HG03108 (cell line): ENCODE results near the gene ARSB.
"Not testable (repeated sequence)": the region's sequence is repeated elsewhere in the genome, so short reads cannot be mapped to it uniquely, and the experiment has no call there.

Source experiments
- ATAC-seq: cut with Tn5 transposase; IDR thresholded peaks from one replicate; pipeline ENCODE4 v1.9.1; 2021; ENCODE audit warnings: moderate library complexity; ENCODE audit not compliant: unreplicated experiment

ARSB gene

DNA sequence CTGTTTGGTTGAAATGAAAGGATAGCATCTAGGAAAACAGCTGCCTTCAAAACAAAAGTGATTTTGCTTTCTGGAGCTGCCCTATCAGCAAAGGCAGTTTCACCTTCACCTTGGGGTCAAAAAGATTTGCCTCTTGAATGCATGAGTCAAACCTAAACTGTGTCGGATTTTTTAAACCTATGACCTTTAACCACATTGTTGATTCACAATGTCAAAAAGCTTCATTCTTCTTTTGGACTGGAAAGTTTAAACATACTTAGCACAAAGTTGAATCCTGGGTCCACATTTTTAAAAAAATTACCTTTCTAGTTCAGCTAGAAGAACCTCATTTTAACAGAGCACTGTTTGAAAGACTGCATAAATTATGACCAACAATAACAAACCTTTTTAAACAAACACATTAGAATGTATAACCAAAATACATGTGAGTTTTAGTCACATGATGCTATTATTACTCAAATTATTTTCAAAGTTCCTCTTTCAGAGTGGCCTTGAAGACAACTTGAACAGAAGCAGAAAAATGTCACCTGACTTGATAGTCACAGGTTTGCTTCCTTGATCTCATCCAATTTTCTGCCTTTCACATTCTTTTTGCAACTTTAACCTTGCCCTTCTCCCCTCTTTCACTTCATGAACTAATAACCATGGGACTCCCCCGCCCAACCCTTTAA, 226.8 kb downstream of the ARSB start:
- ATAC-seq = peak; percentile 53

GRCh38 chr5:78757269-78758053, 227.6 kb downstream of the ARSB start:
- ATAC-seq = peak; percentile 42

DNA sequence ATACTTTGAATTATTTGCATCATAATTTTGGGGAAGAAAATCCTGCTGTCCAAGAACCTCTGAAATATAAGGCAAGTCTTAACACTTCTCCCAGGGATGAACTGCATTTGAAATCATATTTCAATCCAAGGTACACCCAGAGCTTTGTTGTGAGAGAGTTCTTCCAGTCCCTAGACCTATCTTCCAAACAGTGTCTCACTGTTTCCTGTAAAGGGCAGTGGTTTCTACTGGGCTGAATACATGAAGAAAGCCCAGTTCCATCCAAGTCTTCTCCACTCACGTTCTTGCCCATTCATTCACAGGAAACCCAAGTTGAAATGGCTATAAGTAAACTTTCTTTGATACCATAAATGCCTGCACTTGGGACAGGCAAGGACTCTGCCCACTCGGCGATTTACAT, 228.3 kb downstream of the ARSB start:
- ATAC-seq = no peak

DNA sequence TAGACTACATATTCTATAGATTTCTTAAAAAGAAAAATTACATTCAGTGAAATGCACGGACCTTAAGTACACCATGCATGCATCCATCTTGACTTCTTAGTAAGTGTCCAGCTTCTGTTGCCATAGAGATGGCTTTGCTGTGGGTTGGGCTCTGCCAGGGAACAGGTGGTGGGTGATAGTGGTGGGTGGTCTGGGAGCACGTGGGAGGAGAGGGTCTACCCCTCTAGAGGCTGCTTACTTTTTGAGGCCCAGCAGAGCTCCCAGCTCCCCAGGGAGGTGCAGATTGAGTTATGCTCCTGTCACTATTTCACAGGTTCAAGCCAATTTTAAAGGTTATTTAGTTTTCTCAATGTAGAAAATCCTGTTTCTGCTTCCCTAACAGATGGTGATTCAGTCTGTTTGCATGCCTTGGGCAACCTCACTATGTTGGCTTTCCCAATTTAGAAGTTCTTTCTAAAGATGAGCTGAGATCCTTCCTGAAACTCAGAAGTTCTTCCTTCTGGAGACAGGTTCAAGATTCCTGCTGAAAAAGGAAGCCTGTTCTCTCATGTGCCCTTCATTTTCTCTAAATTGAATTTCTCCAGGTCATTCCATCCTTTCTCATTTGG, 229.2 kb downstream of the ARSB start:
- no peak for ATAC-seq

DNA sequence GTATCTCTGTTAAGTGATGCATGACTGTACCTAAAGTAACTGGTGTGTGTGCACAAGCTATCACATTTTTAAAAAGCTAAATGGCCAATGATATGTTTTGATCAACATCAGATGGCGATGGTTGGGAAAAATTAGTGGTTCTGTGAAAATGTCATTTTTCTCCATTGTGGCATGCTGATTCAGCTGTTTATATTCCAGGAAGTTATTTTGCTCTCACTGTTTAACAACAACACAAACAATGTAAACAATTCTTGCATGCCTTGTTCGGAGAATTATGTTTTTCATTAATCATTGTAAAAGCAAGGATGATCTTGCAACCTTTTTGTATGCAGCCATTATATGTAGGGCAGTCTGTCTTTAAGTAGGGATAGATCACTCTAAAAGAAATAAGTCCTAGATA, 230.5 kb downstream of the ARSB start:
- no peak for ATAC-seq

- no peak for ATAC-seq
Observed at GRCh38 chr5:78753093-78753531, 232.0 kb downstream of the ARSB start.

- ATAC-seq = no peak
Observed at GRCh38 chr5:78751872-78752271, 233.2 kb downstream of the ARSB start.

- no peak for ATAC-seq
Observed at GRCh38 chr5:78750281-78750680, 234.8 kb downstream of the ARSB start.

DNA sequence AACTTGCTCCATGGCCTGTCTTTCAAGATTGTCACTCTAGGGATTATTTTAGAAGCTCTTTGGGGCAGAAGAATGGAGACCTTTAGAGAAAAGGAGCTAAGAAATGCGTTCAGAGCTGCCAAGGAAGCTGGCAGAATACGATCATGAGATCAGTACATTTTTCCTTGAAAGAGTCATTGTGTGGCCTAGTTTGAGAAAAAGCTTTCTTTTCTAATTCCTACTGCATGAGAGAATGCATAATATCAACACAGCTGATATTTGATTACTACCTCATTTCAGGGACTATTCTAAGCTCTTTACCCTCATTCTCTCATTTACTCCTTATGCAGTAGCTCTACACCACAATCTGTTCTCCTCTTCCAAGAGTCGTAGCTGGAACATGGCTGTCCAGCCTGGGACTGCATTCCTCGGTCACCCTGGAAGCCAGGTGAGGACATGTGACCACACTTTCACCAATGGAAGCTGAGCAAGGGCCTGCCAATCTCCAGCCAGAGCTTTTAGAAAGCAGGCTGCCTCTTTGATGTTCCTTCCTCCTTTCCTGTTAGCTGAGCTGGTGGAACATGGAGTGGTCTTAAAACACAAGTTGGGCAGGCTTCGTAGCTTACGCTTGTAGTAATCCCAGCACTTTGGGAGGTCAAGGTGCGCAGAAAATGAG, 237.3 kb downstream of the ARSB start:
- ATAC-seq = no peak

DNA sequence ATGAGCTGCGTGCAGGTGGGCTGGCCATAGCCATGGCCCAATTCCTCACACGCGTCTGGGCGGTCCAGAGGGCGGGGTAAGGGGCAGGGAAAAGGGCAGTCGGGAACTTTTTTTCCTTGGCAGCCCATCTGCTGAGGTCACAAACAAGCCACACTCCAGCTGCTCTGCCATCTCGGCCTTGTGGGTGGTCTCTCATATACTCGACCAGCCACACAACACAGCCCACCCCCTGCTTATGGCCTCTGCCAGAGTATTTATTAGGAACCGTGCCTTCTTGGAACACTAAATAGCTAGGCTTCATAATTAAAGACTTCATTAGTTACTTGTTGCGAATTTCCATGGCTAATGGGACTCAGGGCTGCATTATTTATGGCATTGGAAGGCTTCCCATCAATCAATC, 238.1 kb downstream of the ARSB start:
- ATAC-seq = no peak

DNA sequence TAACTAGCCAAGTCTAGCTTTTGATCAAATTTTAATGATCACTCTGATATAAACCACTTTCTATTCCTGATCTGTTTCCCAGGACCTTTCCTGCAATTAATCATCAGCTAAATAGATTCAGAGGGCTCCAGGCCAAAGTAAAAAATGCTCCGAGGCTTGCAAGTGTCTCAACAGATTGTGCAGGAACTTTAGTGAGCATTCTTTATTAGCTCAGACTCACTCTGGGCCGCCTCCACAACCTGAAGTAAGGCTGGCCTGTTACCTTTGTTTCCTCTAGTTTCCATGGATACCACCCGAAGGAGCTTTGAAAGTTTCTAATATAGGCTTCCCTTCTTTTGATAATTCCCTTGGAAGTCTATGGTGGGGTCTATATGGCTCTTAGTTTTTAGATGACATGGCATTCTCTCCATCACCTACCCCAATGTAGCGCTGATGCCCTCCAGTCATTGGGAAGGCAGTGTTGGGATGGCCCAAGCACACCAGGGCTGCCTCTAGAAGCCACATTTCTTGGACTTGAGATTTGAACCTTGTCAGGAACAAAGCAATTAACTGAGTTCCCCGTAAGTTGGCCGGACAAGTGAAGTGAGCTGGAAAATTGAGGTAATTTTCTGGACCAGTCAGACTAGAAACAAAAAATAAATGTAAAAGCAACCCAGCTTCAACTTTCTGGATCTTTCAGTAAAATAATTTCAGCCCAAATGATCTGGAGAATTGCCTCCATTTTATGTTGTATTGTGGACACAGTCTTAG, 238.9 kb downstream of the ARSB start:
- no peak for ATAC-seq

- ATAC-seq = no peak
Observed at GRCh38 chr5:78744951-78745534, 240.1 kb downstream of the ARSB start.

DNA sequence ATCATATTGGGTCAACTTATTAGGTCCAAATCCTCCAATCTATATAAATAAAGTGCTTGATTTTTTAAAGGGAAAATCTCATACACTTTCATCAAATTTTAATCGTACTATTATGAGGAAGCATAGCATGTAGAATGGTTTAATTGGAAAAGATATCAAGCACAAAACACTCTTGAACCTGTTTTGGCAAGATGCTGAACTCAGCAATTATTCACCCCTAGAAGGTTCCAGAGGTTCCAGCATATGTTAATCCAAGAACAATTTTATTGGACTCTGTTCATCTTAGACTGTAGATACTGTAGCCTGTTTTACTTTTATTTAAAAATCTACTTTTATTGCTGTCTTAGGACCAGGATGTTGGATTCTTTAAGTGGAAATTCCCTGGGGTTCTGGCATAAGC, 244.1 kb downstream of the ARSB start:
- ATAC-seq = no peak

DNA sequence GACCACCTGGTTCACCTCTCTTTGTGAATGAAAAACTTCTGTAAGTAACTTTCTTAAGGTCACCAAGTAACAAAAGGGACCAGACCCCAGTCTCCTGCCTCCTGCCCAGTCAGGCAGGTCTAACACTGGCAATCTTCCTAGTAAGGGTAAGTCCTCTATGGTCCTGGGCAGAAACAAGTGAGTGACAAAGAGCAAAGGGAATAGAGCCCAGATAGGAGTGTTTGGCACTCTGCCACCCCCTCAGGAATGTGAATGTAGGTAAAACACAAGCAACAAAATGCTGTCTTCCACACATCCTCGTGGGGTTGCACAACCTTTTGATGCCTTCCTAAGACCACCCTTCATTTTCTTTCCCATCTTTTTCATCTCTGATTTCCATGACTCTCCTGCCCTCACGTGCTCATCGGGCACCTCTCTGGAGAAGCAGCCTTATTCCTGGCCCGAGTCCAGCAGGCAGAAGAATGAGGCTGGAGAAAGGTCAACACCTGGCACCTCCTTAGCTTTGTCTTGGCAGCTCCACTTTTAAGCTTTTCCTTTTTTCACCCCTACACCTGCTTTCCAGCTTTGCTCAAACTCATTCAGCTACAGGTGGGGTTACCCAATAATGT, 246.3 kb downstream of the ARSB start:
- ATAC-seq = no peak

DNA sequence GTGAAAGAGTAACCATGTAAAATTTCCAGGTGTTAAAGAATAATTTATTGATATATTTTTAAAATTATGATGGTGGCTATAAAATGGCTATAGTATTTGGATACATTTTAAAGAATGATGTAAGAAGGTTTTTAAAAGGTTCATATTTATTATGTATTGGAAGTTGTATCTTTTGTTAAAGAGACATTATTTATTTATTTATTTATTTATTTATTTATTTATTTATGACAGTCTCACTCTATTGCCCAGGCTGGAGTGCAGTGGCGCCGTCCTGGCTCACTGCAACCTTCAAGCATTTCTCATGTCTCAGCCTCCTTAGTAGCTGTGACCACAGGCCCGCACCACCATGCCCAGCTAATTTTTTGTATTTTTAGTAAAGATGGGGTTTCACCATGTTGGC, 247.0 kb downstream of the ARSB start:
- no peak for ATAC-seq

GRCh38 chr5:78735834-78736463, 249.2 kb downstream of the ARSB start:
- no peak for ATAC-seq

GRCh38 chr5:78734950-78735349, 250.2 kb downstream of the ARSB start:
- ATAC-seq = no peak

DNA sequence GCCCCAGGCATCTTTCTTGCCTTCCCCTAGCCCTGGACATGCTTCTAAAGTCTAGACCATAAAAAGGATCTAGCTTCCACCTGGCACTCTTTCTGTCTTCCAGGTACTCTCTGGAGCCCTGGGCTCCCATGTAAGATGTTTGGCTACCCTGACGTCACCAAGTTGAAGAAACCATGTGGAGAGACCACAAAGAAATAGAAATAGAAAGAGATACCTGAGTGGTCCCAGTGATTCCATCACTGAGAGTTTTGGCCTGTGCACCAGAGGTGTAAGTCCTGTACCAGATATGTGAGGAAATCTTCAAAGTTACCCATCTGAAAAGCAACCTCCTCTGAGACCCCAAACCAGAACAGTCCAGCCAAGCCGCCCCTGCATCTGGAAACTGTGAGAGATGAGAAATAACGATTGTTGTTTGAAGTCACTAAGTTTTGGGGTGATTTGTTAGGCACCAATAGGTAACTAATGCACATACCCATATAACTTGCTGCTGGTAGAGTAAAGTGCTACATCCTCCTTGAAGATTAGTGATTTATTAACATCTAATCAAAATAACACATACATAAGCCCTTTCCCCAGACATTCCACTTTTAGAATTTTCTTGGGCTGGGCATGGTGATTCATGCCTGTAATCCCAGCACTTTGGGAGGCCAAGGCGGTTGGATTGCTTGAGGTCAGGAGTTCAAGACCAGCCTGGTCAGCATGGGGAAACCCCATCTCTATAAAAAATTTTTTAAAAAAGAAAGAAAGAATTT, 250.8 kb downstream of the ARSB start:
- no peak for ATAC-seq

GRCh38 chr5:78732721-78733120, 252.4 kb downstream of the ARSB start:
- not testable (repeated sequence) for ATAC-seq
